HepG2 (cell line): ENCODE measurements around the gene TBC1D10B. TPM values are rescaled to one million over a fixed set of nuclear protein-coding genes. Genes with fewer than 3 reads are reported as not detected.
A peak's percentile ranks its signal among the peaks of the same experiment; 100 is the strongest.

ENCODE experiments used
- ARID5B ChIP-seq: IDR thresholded peaks from 2 replicates; pipeline ENCODE4 v1.4.0; 2020; ENCODE audit warnings: mild to moderate bottlenecking, missing genetic modification reagents
- ATF6 ChIP-seq: sonication (generic); formaldehyde crosslinking; conservative IDR thresholded peaks from 2 replicates; pipeline ENCODE4 v1.4.0; 2020; ENCODE audit warnings: missing genetic modification reagents
- BHLHE40 ChIP-seq: IDR thresholded peaks from 2 replicates; pipeline ENCODE4 v1.6.1; 2011; ENCODE audit warnings: low read length, improper control_type of control experiment
- RFX1 ChIP-seq: fragments of 450-650 bp; IDR thresholded peaks from 2 replicates; pipeline ENCODE4 v1.6.1; 2017
- TCF7L2 ChIP-seq: IDR thresholded peaks from 2 replicates; pipeline ENCODE4 v1.6.1; 2011; ENCODE audit warnings: mild to moderate bottlenecking, low read depth, low read length, moderate library complexity
- ZBTB40 ChIP-seq, 2 experiments: fragments of 450-650 bp in 1 of 2; sonication (generic) in 1 of 2; formaldehyde crosslinking in 1 of 2; IDR thresholded peaks; 2 replicates each; pipeline versions ENCODE4 v1.6.1 to v1.8.0; 2016 to 2022; ENCODE audit warnings: antibody characterized with exemption in 1 of 2, mild to moderate bottlenecking in 1 of 2, missing genetic modification reagents in 1 of 2
- ZBTB49 ChIP-seq: sonication (generic); formaldehyde crosslinking; IDR thresholded peaks from 2 replicates; pipeline ENCODE4 v1.4.0; 2020; ENCODE audit warnings: missing genetic modification reagents, borderline replicate concordance
- ZNF136 ChIP-seq: sonication (generic); formaldehyde crosslinking; IDR thresholded peaks from 2 replicates; pipeline ENCODE4 v1.8.1; 2022; ENCODE audit warnings: low read depth, mild to moderate bottlenecking, moderate library complexity, missing genetic modification reagents
- ZNF331 ChIP-seq: sonication (generic); formaldehyde crosslinking; IDR thresholded peaks from 2 replicates; pipeline ENCODE4 v1.4.0; 2020; ENCODE audit warnings: missing genetic modification reagents
- polyA plus RNA-seq, 8 experiments: library from polyadenylated mRNA; depleted of rRNA in 3 of 8; stranded (reverse) in 7 of 8; unstranded in 1 of 8; fragments of >200 nt; fragmentation: Illumina TruSeq in 4 of 8; extraction: Trizol in 4 of 8; gene quantifications; 2 replicates each; pipeline versions ENCODE4 v1.2.1 to v1.2.3, GENCODE V29; 2011 to 2016; ENCODE audit warnings: low read depth in 4 of 8, missing spikeins in 1 of 8, mixed read lengths in 1 of 8; ENCODE audit not compliant: insufficient read depth in 1 of 8
- total RNA-seq, 5 experiments: library from RNA; depleted of rRNA; stranded (reverse); fragments of >200 nt; fragmentation: Illumina TruSeq; extraction: Trizol; gene quantifications; 2 replicates each; pipeline ENCODE4 v1.2.3, GENCODE V29; 2016; ENCODE audit warnings: low read depth in 1 of 5

Gene TBC1D10B
- total and polyA plus RNA-seq, 2 of the 13 experiments (the other 11 are each of a cell fraction or from before 2014, with no cell fraction given), result 15.7 to 24.8 TPM

GRCh38 chr16:30378236-30379157 lies 8.2 kb upstream of the TBC1D10B start (continued):
- TF ChIP-seq ZBTB40 (IDR thresholded peaks at IDR 0.05), result no peak
- peak; percentile 25; the same call in 1 of the 2 replicates for TF ChIP-seq ZBTB40 (CRISPR knock-in tag; IDR thresholded peaks at IDR 0.05)
- peak; percentile 29; the same call in 1 of the 2 replicates for TF ChIP-seq ZNF331
- peak; percentile 9; the same call in 1 of the 2 replicates for TF ChIP-seq ARID5B (CRISPR knock-in tag)
- TF ChIP-seq RFX1, result no peak
- no peak for TF ChIP-seq BHLHE40
- TF ChIP-seq TCF7L2, result no peak
- TF ChIP-seq ATF6, result no peak
- TF ChIP-seq ZNF136 (CRISPR knock-in tag), result no peak; the same call in 1 of the 2 replicates
- peak; percentile 78; the same call in 1 of the 2 replicates for TF ChIP-seq ZBTB49 (CRISPR knock-in tag)
